ENCODE measurements around the gene SCO2. TPM values are rescaled to one million over a fixed set of nuclear protein-coding genes. Genes with fewer than 3 reads are reported as not detected.
A peak's percentile ranks its signal among the peaks of the same experiment; 100 is the strongest.

Gene SCO2
- total RNA-seq, 1 experiment from 2014 or later = 2.1 TPM

DNA sequence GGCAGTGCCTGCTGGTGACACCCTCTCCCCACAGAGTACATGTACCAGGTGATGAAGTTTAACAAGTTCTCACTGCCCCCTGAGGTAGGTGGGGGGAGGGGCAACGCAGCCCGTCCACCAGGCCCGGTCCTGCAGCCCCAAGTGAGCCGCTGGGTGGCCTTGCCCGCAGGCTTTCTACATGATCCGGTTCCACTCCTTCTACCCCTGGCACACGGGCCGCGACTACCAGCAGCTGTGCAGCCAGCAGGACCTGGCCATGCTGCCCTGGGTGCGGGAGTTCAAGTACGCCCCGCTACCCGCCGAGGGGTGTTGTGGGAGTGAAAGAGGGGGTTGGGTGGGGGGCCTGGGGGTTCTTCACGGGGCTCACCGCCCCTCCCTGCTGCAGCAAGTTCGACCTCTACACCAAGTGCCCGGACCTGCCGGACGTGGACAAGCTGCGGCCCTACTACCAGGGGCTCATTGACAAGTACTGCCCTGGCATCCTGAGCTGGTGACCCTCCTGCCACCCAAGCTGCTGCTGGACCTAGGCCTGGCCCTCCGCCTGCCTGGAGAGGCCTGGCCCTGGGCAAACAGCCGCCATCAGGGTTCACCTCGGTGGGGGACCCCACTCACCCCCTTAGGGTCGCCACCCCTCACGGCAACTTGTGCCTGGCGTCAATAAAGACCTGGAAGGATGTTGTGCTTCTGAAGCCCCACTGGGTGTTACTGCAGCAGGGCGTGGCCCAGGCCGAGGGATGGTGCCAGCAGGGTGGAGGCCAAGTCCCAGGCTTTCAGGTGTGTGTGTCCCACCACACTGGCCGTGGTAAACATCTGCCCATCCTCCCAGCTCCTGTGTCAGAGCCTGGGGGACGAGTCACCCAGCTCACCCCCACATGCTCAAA lies 35.8 kb downstream of the SCO2 start:
- Histone ChIP-seq H3K4me1 (no peaks in the 10 kb centered on the region), H3K4me3 (no peak overlapping the region), H3K27ac (no peak overlapping the region), H3K36me3 (no peaks in the 10 kb centered on the region), H3K27me3 (peaks cover 20% of the 10 kb centered on the region; the same call in 1 of the 2 replicates), H3K9me3 (replicated peaks) (no peaks in the 10 kb centered on the region)
- no peak for DNase-seq

- Histone ChIP-seq H3K4me3 (no peak overlapping the region), H3K9me3 (replicated peaks) (no peaks in the 10 kb centered on the region), H3K4me1 (no peaks in the 10 kb centered on the region), H3K36me3 (no peaks in the 10 kb centered on the region), H3K27ac (no peak overlapping the region), H3K27me3 (peaks cover 20% of the 10 kb centered on the region; the same call in 1 of the 2 replicates)
- no peak for DNase-seq
Observed at GRCh38 chr22:50488886-50489285, 36.5 kb downstream of the SCO2 start.

DNA sequence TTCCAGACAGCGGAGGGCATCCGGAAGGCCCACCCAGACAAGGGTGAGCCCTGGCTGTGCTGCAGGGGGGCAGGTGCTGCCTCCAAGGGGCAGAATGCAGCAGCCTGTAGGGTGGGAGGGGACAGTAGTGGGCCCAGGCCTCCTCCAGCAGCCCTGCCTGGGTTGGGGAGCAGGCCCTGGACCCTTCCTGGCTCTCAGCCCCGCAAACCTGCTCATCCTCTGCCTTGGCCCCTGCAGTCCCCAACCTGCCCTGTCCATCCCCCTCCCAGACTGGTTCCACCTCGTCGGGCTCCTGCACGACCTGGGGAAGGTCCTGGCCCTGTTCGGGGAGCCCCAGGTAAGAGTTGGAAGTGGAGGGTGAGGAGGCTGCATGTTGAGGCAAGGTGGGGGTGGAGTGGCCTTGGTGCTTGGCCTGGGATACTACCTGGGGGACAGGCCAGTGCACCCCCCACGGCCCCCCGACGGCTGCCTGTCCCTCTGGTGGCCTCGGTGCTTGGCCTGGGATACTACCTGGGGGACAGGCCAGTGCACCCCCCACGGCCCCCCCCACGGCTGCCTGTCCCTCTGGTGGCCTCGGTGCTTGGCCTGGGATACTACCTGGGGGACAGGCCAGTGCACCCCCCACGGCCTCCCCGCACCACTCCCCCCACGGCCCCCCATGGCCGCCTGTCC lies 37.3 kb downstream of the SCO2 start:
- Histone ChIP-seq H3K27me3 (peaks cover 23% of the 10 kb centered on the region; the same call in 1 of the 2 replicates), H3K9me3 (replicated peaks) (no peaks in the 10 kb centered on the region), H3K4me1 (no peaks in the 10 kb centered on the region), H3K4me3 (no peak overlapping the region), H3K36me3 (no peaks in the 10 kb centered on the region), H3K27ac (no peak overlapping the region)
- DNase-seq = no peak

DNA sequence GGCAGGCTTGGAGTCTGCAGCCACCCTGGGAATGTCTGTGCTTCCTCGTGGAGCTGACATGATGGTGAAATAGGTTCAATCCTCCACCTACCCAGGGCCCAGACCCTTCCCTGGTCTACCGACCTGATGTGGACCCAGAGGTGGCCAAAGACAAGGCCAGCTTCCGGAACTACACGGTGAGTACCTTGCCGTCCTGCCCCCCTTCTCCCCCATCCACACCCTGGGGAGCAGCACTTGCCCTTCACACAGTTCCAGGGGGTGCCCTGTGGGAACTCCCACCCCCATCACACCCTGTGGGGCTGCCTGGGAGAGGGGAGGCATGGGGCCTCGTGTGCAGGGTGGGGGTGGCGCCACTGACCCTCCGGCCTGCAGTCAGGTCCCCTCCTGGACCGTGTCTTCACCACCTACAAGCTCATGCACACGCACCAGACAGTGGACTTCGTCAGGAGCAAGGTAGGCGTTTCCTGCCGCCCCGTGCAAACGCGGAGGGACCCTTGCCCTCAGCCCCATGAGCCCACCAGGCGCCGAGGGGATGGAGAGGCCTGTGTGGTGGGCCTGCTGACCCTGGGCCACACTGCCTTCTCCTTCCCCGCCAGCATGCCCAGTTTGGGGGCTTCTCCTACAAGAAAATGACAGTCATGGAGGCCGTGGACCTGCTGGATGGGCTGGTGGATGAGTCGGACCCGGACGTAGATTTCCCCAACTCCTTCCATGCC lies 38.0 kb downstream of the SCO2 start:
- Histone ChIP-seq H3K36me3 (no peaks in the 10 kb centered on the region), H3K9me3 (replicated peaks) (no peaks in the 10 kb centered on the region), H3K4me1 (no peaks in the 10 kb centered on the region), H3K27me3 (peaks cover 23% of the 10 kb centered on the region; the same call in 1 of the 2 replicates), H3K27ac (no peak overlapping the region), H3K4me3 (no peak overlapping the region)
- no peak for DNase-seq

DNA sequence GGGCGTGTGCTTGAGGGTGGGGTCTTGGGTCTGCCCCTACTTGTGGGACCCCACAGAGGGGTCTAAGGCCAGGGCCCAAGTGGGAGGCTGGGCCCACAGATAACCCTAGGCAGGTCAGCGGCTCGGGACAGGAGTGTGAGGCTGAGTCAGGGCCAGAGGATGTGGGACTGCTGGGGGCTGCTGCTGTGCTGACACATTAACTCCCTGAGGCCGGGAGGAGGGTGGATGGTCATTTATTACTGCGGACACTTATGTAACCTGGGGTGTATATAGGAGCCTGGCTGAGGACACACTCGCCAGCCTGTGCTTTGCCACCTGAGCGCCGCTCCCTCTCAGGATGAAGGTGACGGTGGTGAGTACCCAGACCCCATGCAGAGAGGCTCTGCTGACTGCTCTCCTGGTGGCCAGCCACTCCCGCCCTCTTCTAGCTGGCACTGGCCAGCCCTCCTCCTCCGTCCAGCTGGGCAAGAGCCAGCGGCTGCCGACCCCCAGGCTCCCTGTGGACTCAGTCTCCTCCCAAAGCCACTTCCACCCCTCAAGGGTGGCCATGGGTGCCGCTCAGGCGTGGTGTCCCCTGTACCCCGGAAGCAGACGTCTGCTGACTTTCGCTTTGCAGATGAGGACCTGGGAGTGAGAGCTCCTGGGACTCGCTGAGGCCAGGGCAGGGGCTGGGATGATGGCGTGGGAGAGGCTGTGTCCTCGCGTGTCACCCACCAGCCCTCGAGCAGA lies 38.7 kb downstream of the SCO2 start, which contains the start of gene MIOX:
Gene MIOX (plus strand): TSS at position 299 of the 729 bp plus-strand sequence. CDS start 39 bp downstream, at position 338.
- Histone ChIP-seq H3K4me1 (no peaks in the 10 kb centered on the region), H3K4me3 (no peak within 1 kb of the TSS), H3K27me3 (peaks cover 23% of the 10 kb centered on the region; the same call in 1 of the 2 replicates), H3K36me3 (no peaks in the 10 kb centered on the region), H3K27ac (no peak within 1 kb of the TSS), H3K9me3 (replicated peaks) (no peaks in the 10 kb centered on the region)
- DNase-seq = no peak

DNA sequence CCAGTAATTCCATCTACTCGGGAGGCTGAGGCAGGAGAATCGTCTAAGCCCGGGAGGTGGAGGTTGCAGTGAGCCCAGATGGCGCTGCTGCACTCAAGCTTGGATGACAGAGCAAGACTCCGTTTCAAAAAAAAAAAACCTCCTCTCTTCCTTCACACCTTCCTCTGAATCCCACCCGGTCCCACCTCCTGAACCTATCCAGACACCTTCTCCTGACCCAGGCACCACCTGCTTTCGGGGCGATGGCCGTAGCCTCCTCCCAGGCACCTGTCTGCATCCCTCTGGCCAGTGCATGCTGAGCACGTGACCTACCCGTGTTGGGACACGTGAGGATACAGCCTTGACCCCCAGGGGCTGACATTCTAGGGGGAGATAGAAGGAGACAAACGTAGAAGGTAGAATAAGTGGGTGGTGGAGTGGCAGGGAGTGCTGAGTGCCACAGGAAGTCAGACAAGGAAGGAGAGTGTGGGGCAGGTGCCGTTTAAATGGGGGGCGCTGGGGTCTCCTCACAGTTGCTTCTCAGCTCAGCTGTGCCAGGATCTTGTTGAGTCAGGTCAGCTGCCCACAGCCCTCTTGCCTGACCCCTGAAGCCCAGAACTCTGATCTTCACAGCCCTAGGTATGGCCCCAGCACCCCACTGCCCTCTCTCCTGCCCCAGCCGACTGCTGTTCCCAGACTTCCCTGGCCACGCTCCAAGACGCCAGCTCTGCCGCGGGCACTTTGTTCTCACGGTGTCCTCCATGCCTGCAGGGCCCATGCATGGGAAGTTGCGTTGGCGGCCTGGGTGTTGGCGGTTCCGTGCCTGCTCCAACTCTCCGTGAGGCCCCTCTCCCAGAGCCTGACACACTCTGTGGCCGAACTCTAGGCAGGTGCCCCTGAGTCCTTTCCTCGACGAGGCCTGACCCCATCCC lies 39.9 kb downstream of the SCO2 start:
- H3K4me1 ChIP-seq = no peaks in the 10 kb centered on the region
- H3K27me3 ChIP-seq = peaks cover 23% of the 10 kb centered on the region; the same call in 1 of the 2 replicates
- H3K9me3 ChIP-seq (replicated peaks) = no peaks in the 10 kb centered on the region
- H3K4me3 ChIP-seq = no peak overlapping the region
- no peak overlapping the region for H3K27ac ChIP-seq
- DNase-seq = peak; percentile 59 to 66
- H3K36me3 ChIP-seq = no peaks in the 10 kb centered on the region

GRCh38 chr22:50483977-50484853 lies 41.2 kb downstream of the SCO2 start:
- Histone ChIP-seq H3K27ac (no peak overlapping the region), H3K4me3 (no peak overlapping the region), H3K4me1 (no peaks in the 10 kb centered on the region), H3K9me3 (replicated peaks) (no peaks in the 10 kb centered on the region), H3K36me3 (no peaks in the 10 kb centered on the region), H3K27me3 (peaks cover 23% of the 10 kb centered on the region; the same call in 1 of the 2 replicates)
- DNase-seq = no peak

DNA sequence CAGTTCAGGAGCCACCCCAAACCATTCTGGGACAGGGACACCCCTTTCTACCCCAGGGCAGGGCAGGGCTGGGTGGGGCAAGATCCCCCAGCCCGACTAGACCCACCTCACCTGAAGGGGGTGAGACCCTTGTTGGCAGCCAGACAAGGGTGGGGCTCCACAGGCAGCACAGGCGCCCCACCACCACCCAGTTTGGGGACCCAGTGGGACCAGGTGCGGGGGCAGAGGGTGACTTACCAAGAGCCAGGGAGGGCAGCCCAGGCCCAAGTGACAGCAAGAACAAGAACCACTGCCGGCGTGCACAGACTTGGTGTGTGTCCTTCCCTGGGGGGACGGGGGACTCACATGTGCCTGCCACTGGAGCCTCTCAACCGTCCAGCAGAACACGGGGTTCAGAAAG lies 41.8 kb downstream of the SCO2 start:
- no peaks in the 10 kb centered on the region for H3K9me3 ChIP-seq (replicated peaks)
- H3K4me1 ChIP-seq = 0 out of 2 replicates have a peak, but pooled peaks cover under 1% of the 10 kb centered on the region
- no peaks in the 10 kb centered on the region for H3K36me3 ChIP-seq
- no peak for DNase-seq
- peaks cover 23% of the 10 kb centered on the region; the same call in 1 of the 2 replicates for H3K27me3 ChIP-seq
- no peak overlapping the region for H3K4me3 ChIP-seq
- no peak overlapping the region for H3K27ac ChIP-seq

DNA sequence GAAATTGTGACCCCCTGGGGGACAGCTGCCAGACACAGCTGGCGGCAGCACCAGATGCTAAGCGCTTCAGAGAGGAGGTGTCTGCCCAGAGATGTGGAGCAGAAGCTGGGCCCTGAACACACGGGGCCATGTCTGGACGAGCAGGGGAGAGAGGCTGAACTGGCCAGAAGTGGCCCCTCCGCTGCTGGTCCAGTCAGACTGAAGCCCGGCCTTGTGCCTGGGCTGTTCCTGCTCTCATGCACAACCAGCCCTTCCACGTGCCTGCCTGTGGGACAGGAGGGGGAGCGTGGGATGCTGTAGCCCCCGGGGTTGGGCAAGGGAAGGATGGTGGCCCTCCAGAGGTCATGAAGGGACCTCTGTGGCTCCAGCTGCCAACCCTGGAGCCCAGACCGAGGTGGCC lies 42.3 kb downstream of the SCO2 start:
- Histone ChIP-seq H3K27ac (no peak overlapping the region), H3K36me3 (no peaks in the 10 kb centered on the region), H3K9me3 (replicated peaks) (no peaks in the 10 kb centered on the region), H3K27me3 (peaks cover 23% of the 10 kb centered on the region; the same call in 1 of the 2 replicates), H3K4me1 (peaks cover 2% of the 10 kb centered on the region; the same call in 1 of the 2 replicates), H3K4me3 (no peak overlapping the region)
- DNase-seq = no peak

DNA sequence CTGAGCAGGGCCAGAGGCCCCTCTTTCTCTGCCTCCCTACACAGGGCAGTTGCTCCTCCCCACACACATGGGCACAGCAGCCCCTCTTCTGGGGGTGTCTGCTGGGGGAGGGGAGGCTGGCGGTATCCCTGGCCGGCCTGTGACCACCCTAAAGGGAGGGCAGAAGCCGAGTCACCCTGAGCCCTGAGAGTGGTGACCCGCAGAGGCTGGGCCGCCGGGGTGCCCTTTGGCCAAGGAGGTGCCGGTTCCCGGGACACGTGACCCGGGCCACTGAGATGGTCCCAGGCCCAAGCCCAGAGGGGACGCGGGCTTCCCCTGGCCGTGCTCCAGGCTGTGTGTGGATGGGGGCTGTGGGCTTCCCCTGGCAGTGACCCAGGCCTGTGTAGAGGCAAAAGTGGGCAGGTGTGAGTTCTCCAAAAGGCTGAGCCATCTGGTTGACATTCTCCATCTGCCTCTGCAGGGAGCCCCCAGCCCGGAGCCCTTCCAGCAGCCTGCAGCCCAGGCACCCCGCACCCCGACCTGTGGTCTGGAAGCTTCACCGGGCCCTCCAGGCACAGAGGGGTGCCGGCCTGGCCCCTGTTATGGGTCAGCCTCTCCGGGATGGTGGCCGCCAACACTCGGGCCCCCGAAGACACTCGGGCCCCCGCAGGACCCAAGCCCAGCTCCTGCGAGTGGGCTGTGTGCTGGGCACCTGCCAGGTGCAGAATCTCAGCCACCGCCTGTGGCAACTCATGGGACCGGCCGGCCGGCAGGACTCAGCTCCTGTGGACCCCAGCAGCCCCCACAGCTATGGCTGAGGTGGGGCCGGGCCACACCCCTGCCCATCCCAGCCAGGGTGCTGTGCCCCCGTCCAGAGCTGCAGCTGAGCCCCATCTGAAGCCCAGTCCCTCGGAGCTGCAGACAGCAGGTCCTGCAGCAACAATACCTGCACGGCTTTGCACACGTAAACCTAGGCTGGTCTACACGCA lies 43.0 kb downstream of the SCO2 start:
- H3K9me3 ChIP-seq (replicated peaks) = no peaks in the 10 kb centered on the region
- H3K4me1 ChIP-seq = peaks cover 4% of the 10 kb centered on the region
- DNase-seq = no peak
- H3K4me3 ChIP-seq = no peak overlapping the region
- H3K36me3 ChIP-seq = no peaks in the 10 kb centered on the region
- H3K27me3 ChIP-seq = peaks cover 20% of the 10 kb centered on the region; the same call in 1 of the 2 replicates
- H3K27ac ChIP-seq = no peak overlapping the region

- Histone ChIP-seq H3K27ac (no peak within 1 kb of the TSS), H3K4me1 (peaks cover 10% of the 10 kb centered on the region), H3K27me3 (peaks cover 11% of the 10 kb centered on the region; the same call in 1 of the 2 replicates), H3K9me3 (replicated peaks) (no peaks in the 10 kb centered on the region), H3K4me3 (no peak within 1 kb of the TSS), H3K36me3 (no peaks in the 10 kb centered on the region)
- no peak for DNase-seq
Observed at GRCh38 chr22:50481440-50482106, 43.8 kb downstream of the SCO2 start, which contains the start of gene ADM2. TSS of gene ADM2 (plus strand) at chr22:50481543. CDS start at chr22:50481848, 305 bp downstream.
